ENCODE measurements around the gene LHPP.

The LHPP gene

DNA sequence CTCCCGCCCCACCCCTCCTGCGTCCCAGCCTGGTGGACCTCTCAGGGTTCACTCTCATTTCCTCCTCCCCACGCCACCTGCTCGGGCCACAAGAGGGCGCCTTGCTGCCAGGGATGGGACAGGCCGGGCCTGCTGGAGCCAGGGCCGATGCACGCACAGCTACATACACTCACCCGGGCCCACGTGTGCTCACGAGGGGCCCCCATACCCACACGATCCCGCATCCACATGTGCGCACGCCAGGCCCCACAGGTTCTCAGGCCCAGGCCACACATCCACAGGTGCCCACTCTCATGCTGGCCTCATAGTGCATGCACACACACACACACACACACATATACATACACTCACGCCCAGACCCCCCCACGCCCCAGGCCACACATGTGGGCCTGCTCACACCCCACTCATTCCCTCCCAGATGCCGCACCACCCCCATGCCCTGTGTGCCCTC lies 68.6 kb downstream of the LHPP start:
- peak; percentile 43 for DNase-seq (ENCODE audit: extremely low read depth, low read depth)
- TF ChIP-seq, protein P1, sequence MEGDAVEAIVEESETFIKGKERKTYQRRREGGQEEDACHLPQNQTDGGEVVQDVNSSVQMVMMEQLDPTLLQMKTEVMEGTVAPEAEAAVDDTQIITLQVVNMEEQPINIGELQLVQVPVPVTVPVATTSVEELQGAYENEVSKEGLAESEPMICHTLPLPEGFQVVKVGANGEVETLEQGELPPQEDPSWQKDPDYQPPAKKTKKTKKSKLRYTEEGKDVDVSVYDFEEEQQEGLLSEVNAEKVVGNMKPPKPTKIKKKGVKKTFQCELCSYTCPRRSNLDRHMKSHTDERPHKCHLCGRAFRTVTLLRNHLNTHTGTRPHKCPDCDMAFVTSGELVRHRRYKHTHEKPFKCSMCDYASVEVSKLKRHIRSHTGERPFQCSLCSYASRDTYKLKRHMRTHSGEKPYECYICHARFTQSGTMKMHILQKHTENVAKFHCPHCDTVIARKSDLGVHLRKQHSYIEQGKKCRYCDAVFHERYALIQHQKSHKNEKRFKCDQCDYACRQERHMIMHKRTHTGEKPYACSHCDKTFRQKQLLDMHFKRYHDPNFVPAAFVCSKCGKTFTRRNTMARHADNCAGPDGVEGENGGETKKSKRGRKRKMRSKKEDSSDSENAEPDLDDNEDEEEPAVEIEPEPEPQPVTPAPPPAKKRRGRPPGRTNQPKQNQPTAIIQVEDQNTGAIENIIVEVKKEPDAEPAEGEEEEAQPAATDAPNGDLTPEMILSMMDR (IDR thresholded peaks at IDR 0.05; ENCODE audit: low read depth, low read length), result peak; percentile 91

DNA sequence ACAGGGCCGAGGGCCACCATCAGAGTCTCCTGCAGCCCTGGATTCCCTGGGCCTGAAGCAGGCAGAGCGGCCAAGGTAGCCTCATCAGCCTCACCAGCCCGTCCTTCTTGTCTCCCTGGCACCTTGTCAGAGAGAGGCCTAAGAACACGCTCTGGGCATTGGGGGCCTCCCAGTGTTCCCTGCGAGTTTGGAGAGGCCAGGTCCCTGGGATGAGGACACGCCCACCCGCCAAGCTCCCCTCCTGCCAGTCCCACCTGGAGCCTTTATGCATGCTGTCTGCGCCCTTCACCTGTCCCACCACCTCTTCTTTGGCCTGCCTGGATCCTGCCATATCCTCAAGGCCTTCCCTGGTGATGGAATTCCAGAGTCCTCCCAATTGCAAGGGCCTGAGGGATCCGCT lies 69.2 kb downstream of the LHPP start:
- DNase-seq (ENCODE audit: extremely low read depth, low read depth), result no peak
- TF ChIP-seq, protein P1 (IDR thresholded peaks at IDR 0.05; ENCODE audit: low read depth, low read length), result no peak

DNA sequence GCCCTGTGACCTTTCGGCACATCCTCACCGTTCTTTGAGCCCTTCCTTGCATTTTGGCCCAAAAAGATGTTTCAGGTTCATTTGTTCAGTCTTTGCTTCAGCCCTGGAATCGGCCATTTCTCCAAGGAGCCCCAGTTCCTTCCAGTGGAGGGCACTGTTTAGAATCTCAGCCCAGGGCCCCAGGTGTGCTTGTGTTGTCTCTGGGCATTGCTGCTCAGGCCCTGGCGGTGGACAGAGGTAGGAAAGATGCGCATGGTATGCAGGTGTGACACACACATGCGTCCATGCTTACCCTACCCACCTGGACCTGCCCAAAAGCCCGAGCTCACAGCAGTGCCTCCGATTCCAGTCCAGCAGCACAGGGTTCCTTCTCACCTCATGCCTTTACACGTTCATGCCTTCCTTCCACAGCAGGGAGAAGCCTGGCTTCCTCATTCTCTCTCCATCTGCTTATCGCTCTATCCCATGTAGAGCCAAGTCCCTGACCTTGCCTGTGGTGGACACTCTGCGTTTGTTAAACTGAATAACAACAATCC lies 70.6 kb downstream of the LHPP start:
- TF ChIP-seq, protein P1 (IDR thresholded peaks at IDR 0.05; ENCODE audit: low read depth, low read length), result peak; percentile 18

GRCh38 chr10:124532788-124533187 lies 71.2 kb downstream of the LHPP start:
- TF ChIP-seq, protein P1 (IDR thresholded peaks at IDR 0.05; ENCODE audit: low read depth, low read length), result no peak
- no peak for DNase-seq (ENCODE audit: extremely low read depth, low read depth)

More for the DNA sequence above, 70.6 kb downstream of the LHPP start:
- no peak for DNase-seq (ENCODE audit: extremely low read depth, low read depth)

GRCh38 chr10:124533266-124533665 lies 71.6 kb downstream of the LHPP start:
- TF ChIP-seq, protein P1 (IDR thresholded peaks at IDR 0.05; ENCODE audit: low read depth, low read length), result no peak
- no peak for DNase-seq (ENCODE audit: extremely low read depth, low read depth)

- TF ChIP-seq, protein P1 (IDR thresholded peaks at IDR 0.05; ENCODE audit: low read depth, low read length), result no peak; the same call in 1 of the 2 replicates
- DNase-seq (ENCODE audit: extremely low read depth, low read depth), result no peak
Measured at GRCh38 chr10:124534231-124534798, 72.7 kb downstream of the LHPP start.

DNA sequence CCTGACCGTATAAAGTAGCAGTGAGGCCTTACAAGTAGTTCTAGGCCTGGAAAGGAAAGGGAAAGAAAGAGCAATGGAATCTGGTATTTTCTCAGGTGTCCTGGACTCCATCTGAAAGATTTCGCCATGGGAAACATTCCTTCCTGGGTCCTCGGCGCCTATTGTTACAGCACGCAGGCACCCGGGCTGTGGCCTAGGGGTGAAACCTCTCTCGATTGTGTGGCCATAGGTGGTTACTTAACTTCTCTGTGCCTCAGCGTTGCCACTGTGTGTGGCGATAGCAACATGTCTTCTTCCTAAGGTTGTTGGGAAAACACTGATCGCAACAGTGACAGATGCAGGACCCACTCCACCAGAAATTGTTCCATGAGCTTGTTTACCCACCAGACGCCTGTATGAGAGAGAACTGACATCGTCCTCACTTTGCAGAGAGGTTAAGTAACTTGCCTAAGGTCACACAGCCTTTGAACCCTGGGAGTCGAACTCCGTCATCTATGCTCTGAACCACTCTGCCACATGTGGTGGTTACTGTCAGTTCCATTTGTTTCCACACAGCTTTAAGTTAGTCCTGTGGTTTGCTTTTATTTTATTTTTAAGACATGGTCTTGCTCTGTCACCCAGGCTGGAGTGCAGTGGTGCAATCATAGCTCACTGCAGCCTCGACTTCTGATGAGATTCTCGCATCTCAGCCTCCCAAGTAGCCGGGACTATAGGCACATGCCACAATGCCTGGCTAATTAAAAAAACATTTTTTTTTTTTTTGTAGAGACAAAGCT lies 73.4 kb downstream of the LHPP start:
- TF ChIP-seq, protein P1 (IDR thresholded peaks at IDR 0.05; ENCODE audit: low read depth, low read length), result no peak
- DNase-seq (ENCODE audit: extremely low read depth, low read depth), result no peak
